ENCODE results near the gene MVB12B.
"Not testable (repeated sequence)": the region's sequence is repeated elsewhere in the genome, so short reads cannot be mapped to it uniquely, and the experiment has no call there.

MVB12B gene, protein sequence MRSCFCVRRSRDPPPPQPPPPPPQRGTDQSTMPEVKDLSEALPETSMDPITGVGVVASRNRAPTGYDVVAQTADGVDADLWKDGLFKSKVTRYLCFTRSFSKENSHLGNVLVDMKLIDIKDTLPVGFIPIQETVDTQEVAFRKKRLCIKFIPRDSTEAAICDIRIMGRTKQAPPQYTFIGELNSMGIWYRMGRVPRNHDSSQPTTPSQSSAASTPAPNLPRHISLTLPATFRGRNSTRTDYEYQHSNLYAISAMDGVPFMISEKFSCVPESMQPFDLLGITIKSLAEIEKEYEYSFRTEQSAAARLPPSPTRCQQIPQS

GRCh38 chr9:126326228-126327005, at the start of gene MVB12B:
TSS of gene MVB12B (plus strand) at chr9:126326829. CDS start at chr9:126326930, 101 bp downstream.
- DNase-seq (ENCODE audit: low read depth) = no peak

DNA sequence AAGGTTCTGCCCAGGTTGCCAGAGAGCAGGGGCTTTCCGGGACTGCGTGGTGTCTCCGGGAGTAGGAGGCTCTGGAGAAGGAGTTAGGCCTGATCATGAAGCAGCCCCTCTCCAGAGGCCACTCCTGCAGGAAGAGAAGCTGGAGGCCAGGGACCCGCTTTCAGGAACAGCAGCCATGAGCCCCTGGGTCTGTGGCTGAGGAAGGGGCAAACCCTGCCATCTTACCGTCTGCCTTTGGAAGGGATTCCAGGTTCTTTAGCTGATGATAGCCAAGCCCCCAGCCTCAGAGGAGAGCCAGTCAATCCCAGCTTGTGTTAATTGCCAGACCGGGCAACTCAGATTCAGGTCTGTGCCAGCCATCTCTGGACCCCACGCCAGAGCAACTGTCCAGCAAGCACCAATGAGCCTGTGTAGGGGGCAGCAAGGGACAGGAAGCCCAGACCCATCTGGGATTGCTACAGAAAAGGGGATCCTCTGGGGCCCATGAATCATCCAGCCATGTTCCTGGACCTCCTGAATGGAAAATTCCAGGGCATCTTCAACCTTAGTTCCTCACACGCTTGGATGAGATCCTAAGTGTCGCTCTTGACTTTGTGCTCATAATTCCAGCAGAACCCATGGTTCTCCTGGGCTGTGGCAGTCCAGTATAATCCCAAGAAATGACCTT, 42.7 kb upstream of the MVB12B start:
- no peak for DNase-seq (ENCODE audit: low read depth)

DNA sequence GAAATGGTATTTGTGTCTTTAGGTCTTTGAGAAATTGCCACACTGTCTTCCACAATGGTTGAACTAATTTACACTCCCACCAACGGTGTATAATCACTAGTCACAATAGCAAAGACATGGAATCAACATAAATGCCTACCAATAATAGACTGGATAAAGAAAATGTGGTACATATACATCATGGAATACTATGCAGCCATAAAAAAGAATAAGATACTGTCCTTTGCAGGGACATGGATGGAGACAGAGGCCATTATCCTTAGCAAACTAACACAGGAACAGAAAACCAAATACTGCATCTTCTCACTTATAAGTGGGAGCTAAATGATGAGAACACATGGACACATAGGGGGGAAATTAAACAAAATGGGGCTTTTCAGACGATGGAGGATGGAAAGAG, 41.0 kb upstream of the MVB12B start:
- DNase-seq (ENCODE audit: low read depth) = not testable (repeated sequence)

DNA sequence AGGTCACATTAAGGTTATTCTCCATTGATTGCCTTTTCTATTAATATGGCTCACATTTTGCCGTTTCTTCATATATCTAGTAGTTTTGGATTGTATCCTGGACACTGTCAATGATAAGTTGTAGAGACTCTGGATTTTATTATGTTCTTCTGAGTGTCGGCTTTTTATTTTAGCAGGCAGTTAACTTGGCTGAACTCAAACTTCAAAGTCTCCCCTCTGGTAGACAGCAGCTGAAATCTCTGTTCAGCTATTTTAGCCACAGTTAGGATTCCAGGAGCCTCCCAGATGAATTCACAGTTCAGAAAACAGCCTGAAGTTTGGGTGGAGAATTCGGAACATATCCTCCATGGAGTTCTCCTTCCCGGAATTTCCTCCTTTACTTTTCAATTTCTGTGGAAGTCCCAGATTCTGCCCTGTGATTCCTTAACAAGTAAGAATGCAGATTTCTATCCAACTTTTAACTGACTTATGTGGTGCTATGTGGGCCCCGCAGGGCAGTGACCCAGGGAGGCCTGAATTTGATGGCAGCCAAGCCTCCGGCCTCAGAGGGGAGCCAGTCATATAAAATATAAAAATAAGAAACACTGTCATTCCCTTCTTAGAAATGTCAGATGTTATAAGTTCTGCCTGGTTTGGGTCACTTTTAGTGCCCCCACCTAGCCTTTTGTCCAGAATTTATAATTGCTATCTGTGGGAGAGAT, 39.3 kb upstream of the MVB12B start:
- DNase-seq (ENCODE audit: low read depth) = no peak

DNA sequence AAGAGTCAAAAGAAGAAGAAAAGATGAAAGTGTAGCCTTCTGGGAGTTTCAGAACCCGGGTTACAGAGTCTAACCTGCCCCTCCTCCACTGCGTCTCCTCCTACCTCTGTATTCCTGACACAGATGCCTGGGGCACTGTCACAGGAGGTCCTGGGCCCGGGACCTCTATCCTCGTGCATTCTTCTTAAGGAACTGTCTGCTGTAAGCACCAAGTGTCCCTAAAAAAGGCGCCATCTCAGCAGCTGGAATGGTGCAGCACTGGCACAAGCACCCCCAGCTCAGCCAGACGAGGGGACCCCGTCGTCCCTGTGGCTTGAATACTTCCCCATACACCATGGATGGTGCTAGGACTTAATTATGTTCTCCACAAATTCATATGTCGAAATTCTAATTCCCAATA, 35.8 kb upstream of the MVB12B start:
- DNase-seq (ENCODE audit: low read depth) = no peak

GRCh38 chr9:126291925-126292324, 34.7 kb upstream of the MVB12B start:
- no peak for DNase-seq (ENCODE audit: low read depth)

GRCh38 chr9:126292736-126293521, 33.7 kb upstream of the MVB12B start:
- DNase-seq (ENCODE audit: low read depth) = no peak

GRCh38 chr9:126293522-126293889, 33.1 kb upstream of the MVB12B start:
- DNase-seq (ENCODE audit: low read depth) = no peak

DNA sequence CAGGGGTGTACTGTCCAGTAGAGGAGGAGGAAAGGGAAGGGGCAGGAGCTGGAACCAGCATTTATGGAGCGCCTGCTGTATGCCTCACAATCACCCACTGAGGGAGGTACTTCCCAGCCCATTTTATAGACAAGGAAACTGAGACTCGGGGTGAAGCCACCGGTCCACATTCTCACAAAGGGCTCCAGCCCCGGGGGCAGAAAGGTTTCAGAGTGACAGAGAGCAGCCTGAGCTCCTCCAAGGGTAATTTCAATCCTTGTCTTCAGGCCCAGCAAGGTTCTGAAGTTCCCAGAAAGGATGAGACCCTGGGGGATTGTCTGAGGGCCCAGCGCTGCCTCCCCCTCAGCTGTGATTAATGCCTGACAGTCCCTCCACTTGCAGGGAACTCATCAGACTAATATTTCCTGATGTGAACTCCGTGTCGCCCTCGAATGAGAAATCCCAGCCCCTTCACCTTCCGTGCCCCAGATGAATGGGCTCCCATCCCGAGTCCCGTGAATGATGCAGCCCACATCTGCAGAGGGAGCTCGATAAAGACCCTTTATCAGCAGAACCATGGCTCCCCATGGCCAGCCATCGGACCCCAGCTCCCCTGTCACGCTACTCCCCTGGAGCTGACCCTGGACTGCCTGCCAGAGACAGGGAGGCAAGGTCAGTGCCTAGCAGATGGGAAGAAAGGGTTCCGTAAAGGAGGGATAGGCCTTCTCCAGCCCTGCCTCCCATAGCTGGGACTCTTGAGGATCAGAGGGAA, 32.1 kb upstream of the MVB12B start:
- DNase-seq (ENCODE audit: low read depth) = no peak

- no peak for DNase-seq (ENCODE audit: low read depth)
Measured at GRCh38 chr9:126295082-126295477, 31.5 kb upstream of the MVB12B start.

DNA sequence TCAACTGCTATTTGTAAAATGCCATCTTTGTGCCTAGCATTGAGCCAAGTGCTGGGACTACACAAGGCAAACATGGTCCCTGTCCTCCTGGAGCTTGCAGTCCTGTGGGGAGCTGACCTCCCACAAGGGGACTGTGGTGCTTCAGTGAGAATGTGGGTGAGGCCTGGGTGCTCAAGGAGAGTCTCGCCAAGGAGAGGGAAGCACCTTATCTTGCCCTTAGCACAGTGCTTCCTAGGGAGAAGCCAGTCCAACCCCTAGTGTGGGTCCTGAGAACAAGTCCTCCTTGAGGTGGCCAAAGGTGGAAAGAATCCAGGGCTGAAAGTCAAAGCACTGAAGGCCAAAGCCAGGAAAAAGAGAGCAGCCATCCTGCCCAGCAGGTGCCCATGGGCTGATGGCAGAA, 31.1 kb upstream of the MVB12B start:
- DNase-seq (ENCODE audit: low read depth) = no peak

DNA sequence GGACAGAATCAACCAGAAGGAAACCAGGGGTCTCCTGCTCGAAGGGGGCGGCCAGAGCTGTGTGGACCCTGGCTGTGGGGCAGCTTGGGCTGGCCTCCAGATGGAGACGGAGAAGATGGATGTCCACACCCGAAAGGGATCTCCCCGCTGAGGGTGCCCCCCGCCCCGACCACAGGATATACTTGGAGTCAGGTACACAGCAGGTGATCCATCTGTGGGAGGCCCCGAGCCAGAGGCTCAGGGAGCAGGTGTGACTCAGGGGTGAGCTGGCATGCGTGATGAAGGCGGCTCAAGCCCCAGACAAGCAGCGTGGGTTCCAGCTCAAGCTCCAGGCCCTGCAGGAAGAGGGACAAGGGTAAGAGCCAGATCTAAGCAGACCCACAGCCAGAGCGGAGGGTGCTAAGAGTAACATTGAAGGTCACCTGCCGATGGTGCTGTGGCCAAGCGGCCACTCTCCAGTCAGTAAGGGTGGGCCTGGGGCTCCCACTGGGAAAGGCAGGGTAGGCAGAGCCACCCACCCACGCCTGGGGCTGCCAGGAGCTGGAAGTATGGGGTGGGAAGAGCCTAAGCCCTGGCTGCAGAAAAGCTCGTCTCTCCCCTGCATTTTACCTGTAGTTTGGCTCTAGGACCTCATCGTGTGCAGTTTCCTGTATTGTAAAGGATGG, 30.6 kb upstream of the MVB12B start:
- DNase-seq (ENCODE audit: low read depth) = no peak

DNA sequence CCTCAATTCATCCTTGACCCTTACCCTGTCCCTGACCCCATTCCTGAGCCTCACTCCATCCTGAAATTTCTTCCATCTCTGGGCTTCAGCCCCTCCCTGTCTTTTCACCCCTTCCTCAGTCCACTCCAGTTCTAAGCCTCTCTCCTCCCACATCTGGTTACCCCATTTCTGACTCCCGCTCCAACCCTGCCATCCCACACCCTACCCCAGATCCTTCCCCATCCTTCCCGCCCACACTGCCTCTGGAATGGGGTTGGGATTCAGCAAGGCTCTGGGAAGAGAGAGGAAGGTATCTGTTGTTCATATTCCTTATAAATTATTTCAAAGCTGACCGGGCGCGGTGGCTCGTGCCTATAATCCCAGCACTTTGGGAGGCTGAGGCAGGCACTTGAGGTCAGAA, 29.9 kb upstream of the MVB12B start:
- no peak for DNase-seq (ENCODE audit: low read depth)

- no peak for DNase-seq (ENCODE audit: low read depth)
Measured at GRCh38 chr9:126297661-126298060, 29.0 kb upstream of the MVB12B start.

DNA sequence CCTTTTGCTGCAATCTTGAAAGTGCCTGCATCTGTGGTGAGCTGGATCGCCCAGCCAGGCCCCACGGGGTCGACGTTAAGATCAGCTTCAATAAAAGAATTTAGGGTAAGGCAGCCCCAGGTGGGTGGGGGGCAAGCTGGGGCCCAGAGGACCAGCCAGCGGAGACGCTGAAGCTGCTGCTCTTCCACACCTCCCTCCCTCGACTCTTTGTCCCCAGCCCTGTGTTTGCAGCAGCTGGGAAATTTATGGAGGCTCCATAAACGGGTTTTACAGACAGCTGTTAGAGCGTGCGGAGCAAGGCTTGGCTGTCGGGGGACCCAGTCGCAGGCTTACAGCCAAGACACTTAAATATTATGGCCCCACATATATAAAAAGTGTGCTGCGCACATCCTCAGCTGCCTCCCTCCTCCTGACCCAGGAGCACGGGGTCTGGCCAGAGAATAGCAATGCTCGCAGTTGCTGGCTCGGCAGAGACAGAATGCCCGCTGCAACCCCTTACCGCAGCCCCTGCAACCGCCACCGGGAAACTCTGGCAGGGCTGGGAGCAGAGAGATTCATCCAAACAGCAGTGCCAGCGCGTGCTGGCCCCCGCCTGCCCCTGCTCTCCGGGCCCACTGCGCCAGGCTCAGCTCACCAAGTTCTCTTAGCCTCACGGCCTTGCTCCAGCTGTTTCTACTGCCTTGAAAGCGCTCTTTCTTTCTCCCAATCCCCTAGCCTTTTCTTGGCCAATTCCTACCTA, 28.4 kb upstream of the MVB12B start:
- no peak for DNase-seq (ENCODE audit: low read depth)

DNA sequence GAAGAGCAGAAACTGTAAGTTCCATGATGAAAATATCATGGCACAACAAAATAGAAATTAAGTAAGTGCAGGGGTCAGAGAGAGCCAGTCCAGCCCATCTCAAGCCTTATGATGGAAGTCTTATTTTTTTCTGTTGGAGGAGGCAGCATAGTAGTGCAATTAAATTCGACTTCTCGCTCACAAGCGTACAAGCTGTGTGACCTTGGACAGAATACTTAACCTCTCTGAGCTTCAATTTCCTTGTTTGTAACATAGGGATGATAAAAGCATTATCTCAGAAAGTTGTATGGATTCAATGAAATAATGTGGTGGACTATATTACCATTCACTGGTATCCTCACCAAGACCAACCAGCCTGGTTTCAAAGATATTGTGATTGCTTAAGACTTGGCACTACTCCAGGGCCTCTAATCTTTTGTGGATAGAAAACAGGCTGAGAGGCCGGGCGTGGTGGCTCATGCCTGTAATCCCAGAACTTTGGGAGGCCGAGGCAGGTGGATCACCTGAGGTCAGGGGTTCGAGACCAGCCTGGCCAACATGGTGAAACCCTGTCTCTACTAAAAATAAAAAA, 26.8 kb upstream of the MVB12B start:
- DNase-seq (ENCODE audit: low read depth) = no peak

DNA sequence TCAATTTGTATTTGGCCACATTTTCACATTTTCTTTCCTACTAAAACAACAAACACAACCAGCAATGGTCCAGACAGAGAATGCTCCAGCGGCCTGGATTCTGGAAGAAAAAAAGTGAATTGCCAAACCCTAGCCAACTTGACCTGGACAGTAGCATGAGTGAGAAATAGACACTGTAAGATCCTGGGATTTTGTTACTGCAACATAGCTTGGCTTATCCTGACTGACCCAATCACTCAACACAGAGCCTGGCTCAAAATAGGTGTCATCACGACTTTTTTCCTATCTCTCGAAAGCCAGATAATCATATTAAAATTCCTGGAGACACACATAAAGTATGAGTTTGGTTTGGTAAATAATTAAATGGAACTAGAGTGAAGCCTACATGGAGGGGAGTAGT, 25.4 kb upstream of the MVB12B start:
- no peak for DNase-seq (ENCODE audit: low read depth)

- DNase-seq (ENCODE audit: low read depth) = peak; percentile 18
Measured at GRCh38 chr9:126301985-126302603, 24.5 kb upstream of the MVB12B start.

- DNase-seq (ENCODE audit: low read depth) = no peak
Measured at GRCh38 chr9:126302730-126303129, 23.9 kb upstream of the MVB12B start.

Data from GM04503 (cell line).